GM13977 (cell line): ENCODE results near the gene ATP13A2.

Source experiments
- DNase-seq: peaks from one replicate; pipeline ENCODE4 v3.0.0; 2012; ENCODE audit warnings: low spot score
- in situ Hi-C: fragments of 300-500 bp; cut with MboI; formaldehyde crosslinking; loops from one replicate; pipeline ENCODE4 v1.12.0; 2022; ENCODE audit warnings: low sequenced_read_pairs, low pct_unique_long_range_greater_than_20kb, mixed read lengths, inconsistent platforms; ENCODE audit not compliant: unreplicated experiment
- TF ChIP-seq, protein P1 (sequence below): IDR thresholded peaks from 2 replicates; pipeline ENCODE4 v1.5.1; 2012; ENCODE audit warnings: mild to moderate bottlenecking, control low read depth; ENCODE audit not compliant: insufficient read depth; ENCODE audit errors: extremely low read depth, missing control alignments

Gene ATP13A2

DNA sequence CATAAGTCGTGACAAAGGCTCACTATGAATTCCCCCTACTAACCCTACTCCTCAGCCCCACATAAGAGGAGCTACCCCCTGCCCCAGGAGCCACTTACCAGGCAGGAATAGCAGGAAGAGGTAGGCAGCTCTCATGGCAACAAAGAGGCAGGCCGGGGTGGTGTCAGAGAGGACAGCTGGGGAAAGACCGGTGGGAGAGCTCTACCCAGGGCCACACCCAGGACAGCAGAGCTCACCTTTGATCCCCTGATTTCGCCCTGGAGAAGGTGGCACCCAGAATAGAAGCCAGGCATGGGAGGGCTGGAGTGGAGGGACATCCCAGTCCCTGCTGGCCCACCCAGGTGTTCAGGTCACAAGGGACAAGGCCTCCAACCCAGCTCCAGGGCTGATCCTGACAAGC is 33.6 kb downstream of the ATP13A2 start:
- TF ChIP-seq, protein P1, sequence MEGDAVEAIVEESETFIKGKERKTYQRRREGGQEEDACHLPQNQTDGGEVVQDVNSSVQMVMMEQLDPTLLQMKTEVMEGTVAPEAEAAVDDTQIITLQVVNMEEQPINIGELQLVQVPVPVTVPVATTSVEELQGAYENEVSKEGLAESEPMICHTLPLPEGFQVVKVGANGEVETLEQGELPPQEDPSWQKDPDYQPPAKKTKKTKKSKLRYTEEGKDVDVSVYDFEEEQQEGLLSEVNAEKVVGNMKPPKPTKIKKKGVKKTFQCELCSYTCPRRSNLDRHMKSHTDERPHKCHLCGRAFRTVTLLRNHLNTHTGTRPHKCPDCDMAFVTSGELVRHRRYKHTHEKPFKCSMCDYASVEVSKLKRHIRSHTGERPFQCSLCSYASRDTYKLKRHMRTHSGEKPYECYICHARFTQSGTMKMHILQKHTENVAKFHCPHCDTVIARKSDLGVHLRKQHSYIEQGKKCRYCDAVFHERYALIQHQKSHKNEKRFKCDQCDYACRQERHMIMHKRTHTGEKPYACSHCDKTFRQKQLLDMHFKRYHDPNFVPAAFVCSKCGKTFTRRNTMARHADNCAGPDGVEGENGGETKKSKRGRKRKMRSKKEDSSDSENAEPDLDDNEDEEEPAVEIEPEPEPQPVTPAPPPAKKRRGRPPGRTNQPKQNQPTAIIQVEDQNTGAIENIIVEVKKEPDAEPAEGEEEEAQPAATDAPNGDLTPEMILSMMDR: no peak
- in situ Hi-C loops: loop anchor here (10.0 kb wide), 1 partner anchor 67 kb away; no protein-coding TSS in a partner anchor
- DNase-seq: no peak

DNA sequence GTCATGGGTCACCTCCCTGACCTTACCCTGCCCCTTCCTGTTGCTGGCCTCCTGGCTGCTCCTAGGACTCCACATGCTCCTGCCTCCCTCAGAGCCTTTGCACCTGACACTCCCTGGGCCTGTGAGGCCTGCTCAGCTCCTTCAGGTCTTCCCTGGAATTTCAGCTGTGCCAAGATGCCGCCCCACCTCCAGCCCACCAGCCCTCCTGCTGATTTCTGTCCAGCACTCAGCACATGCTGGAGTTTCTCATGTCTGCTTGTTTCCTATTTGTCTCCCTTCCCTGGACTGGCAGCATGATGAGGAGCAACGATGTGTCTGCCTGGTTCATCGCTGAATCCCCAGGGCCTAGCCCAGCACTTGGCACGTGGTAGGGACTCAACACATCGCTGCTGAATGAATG is 34.4 kb downstream of the ATP13A2 start:
- no peak for DNase-seq
- TF ChIP-seq, protein P1: no peak
- in situ Hi-C loops: loop anchor here (10.0 kb wide), 1 partner anchor 67 kb away; no protein-coding TSS in a partner anchor

DNA sequence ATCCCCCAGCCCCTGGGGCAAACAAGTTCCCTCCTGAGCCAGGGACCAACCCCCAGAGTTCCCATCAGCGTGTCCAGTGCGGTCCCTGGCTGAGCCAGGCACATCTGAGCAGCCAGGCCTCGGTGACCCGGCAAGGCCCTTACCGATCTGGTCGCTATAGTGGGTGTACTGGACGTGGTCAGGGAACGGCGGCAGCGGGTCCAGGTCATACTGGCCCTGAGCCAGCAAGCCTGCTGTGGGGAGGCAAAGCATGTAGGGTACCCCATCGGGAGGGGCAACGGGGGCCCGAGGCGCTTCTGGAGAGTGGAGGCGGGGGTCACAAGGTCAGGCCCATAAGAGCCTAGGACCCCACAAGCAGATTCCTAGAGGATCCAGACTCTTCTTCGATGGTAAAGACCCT is 34.8 kb downstream of the ATP13A2 start:
- TF ChIP-seq, protein P1: no peak
- no peak for DNase-seq
- in situ Hi-C loops: loop anchor here (10.0 kb wide), 1 partner anchor 68 kb away; no protein-coding TSS in a partner anchor

DNA sequence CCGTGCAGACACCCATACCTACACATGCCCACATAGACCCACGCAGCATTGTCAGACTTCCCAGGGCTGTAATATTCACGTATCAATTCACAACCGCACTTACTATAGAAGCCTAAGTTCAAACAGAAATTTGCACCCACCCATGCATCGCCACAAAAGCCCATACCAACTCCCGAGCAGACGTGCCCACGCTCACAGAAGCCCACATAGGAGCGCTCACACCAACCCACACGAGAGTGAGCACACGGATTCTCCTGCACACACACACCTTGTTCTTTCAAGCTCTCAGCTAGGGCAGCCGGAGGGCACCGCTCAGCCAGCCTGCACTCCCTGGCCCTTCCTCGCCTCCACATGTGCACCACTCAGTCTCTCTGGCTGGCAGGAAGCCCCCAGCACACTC is 35.9 kb downstream of the ATP13A2 start:
- in situ Hi-C loops: loop anchor here (10.0 kb wide), 1 partner anchor 69 kb away; no protein-coding TSS in a partner anchor
- TF ChIP-seq, protein P1: no peak
- no peak for DNase-seq

DNA sequence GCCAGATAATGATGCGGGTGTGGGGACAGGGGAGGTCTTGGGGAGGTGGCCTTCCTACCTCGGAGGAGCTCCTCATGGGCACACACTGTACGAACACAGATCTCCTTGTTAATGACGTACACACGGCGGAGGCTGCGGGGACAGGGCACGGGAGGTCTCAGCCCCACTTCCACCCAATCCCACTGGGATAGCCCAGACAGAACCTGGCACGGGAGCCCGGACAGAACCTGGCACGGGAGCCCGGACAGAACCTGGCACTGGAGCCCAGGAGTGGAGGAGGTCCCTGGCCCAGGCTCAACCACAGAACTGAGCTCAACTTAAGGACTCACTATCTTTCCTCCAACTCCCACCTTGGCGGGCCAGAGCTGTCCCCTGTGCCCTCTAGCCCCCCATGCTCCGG is 36.5 kb downstream of the ATP13A2 start:
- DNase-seq: no peak
- TF ChIP-seq, protein P1: no peak
- in situ Hi-C loops: loop anchor here (10.0 kb wide), 1 partner anchor 70 kb away; no protein-coding TSS in a partner anchor

DNA sequence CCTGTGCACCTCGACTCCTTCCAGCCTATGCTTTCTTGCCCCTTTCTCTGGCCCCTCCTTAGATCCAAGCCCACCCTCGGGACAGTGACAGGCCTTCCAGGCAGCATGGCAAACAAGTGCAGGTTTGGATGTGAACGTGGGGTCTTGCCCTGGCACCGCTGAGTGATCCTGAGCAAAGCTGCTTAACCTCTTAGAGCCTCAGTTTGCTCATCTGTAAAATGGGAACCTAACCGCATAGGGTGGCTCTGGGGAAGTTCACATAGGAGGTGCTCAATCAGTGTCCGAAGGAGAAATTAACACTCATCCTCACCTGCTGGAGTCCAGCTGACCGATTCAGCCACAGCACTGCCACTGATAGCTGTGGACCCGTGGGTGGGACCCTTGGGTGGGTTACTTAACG is 38.5 kb downstream of the ATP13A2 start:
- TF ChIP-seq, protein P1: no peak
- in situ Hi-C loops: loop anchor here (10.0 kb wide), 1 partner anchor 72 kb away; no protein-coding TSS in a partner anchor
- DNase-seq: no peak
